Retinal pigment epithelial cell (primary cell): Measurements from ENCODE around the gene CSNK1E.
"Not testable (repeated sequence)": the region's sequence is repeated elsewhere in the genome, so short reads cannot be mapped to it uniquely, and the experiment has no call there.

Source experiments
- DNase-seq: peaks from one replicate; pipeline ENCODE4 v3.0.0-alpha.2; 2010; ENCODE audit warnings: low read depth
- H3K4me3 ChIP-seq: 2 replicates; pipeline ENCODE4 v1.5.1; 2011; ENCODE audit warnings: mild to moderate bottlenecking, low read length, control low read depth, moderate library complexity
- TF ChIP-seq, protein P1 (sequence below): conservative IDR thresholded peaks from 2 replicates; pipeline ENCODE4 v1.5.1; 2011; ENCODE audit warnings: low read depth, low read length, control low read depth, inconsistent platforms

The CSNK1E gene

GRCh38 chr22:38350444-38351359 is 33.5 kb upstream of the CSNK1E start:
- H3K4me3 ChIP-seq = no peak overlapping the region
- peak; percentile 32 for DNase-seq
- TF ChIP-seq, protein P1, sequence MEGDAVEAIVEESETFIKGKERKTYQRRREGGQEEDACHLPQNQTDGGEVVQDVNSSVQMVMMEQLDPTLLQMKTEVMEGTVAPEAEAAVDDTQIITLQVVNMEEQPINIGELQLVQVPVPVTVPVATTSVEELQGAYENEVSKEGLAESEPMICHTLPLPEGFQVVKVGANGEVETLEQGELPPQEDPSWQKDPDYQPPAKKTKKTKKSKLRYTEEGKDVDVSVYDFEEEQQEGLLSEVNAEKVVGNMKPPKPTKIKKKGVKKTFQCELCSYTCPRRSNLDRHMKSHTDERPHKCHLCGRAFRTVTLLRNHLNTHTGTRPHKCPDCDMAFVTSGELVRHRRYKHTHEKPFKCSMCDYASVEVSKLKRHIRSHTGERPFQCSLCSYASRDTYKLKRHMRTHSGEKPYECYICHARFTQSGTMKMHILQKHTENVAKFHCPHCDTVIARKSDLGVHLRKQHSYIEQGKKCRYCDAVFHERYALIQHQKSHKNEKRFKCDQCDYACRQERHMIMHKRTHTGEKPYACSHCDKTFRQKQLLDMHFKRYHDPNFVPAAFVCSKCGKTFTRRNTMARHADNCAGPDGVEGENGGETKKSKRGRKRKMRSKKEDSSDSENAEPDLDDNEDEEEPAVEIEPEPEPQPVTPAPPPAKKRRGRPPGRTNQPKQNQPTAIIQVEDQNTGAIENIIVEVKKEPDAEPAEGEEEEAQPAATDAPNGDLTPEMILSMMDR = no peak

- no peak for DNase-seq
- TF ChIP-seq, protein P1 = no peak
- H3K4me3 ChIP-seq = no peak overlapping the region
Observed at GRCh38 chr22:38348751-38349496, 31.7 kb upstream of the CSNK1E start.

GRCh38 chr22:38347944-38348750 is 30.9 kb upstream of the CSNK1E start:
- TF ChIP-seq, protein P1 = no peak
- H3K4me3 ChIP-seq = no peak overlapping the region
- no peak for DNase-seq

DNA sequence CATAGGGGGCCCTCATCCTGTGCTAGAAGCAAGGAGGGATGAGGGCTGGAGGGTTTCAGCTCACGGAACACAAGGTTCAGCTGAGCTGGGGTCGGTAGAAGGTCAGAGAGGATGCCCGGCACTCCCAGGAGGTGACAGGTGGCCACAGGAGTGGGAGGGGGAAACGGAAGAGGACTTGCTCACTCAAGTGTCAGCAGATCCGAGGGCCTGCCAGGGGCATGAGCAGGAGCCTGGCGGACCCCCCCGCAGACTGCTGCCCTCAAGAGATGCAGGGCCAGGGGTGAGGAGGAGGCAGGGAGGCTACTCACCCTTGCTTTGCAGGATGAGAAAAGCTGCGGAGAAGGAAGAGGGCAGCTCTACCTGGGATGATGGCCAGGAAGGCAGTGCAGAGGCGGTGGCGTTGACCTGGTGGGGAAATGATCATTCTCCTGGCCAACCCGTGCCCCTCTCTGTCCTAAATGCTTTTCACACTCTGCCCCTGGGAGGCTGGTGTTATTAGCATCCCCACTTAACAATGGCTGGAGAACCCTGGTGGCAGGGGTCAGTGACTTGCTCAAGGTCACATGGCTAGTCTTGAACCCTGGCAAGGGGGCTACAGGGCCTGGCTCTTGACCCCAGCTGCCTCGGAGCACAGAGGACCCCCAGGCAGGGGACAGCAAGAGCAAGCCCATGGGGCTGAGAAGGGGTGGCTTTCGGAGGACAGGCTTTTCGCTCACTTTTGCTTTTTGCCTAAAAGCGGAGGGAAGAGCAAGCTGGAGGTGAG is 30.1 kb upstream of the CSNK1E start:
- no peak for DNase-seq
- TF ChIP-seq, protein P1 = no peak

DNA sequence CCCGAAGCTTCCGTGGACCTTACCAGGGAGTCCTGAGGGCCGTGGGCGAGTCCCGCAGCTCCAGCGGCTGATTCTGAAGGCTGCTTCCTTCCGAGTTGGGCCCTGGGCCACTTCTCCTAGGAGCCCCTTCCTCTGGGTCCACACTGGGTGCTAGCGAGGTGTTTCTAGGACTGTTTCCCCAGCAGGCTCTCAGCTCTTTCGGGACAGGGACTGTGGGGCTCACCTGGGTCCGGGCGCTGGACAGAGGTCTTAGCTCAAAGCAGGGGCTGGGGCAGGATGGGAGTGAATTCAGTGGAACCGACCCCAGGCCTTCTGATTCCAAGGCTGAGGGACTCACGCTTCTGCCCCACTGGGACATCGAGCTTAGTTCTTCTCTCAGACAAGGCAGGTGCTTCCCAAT is 29.3 kb upstream of the CSNK1E start:
- DNase-seq = no peak
- TF ChIP-seq, protein P1 = no peak
- H3K4me3 ChIP-seq = no peak overlapping the region

More for the DNA sequence above, 30.1 kb upstream of the CSNK1E start:
- H3K4me3 ChIP-seq = no peak overlapping the region

GRCh38 chr22:38345782-38346181 is 28.5 kb upstream of the CSNK1E start:
- no peak overlapping the region for H3K4me3 ChIP-seq
- no peak for DNase-seq
- TF ChIP-seq, protein P1 = no peak

DNA sequence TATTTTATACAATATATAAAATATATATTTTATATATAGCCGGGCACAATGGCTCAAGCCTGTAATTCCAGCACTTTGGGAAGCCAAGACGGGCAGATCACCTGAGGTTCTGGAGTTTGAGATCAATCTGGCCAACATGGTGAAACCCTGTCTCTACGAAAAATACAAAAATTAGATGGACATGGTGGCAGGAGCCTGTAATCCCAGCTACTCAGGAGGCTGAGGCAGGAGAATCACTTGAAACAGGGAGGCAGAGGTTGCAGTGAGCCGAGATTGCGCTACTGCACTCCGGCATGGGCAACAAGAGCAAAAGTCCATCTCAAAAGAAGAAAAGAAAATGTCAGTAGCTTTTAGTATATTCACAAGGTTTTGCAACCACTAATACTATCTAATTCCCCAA is 22.7 kb upstream of the CSNK1E start:
- H3K4me3 ChIP-seq, DNase-seq: not testable (repeated sequence)
